HG02840 (cell line): ENCODE results near the gene IPO5.
A peak's percentile ranks its signal among the peaks of the same experiment; 100 is the strongest.
"Not testable (repeated sequence)": the region's sequence is repeated elsewhere in the genome, so short reads cannot be mapped to it uniquely, and the experiment has no call there.

Source experiments
- ATAC-seq: cut with Tn5 transposase; IDR thresholded peaks from one replicate; pipeline ENCODE4 v1.9.1; 2021; ENCODE audit warnings: mild to moderate bottlenecking, moderate library complexity, moderate number of reproducible peaks; ENCODE audit not compliant: unreplicated experiment, low FRiP score

Gene IPO5

GRCh38 chr13:97948041-97948440, 5.4 kb upstream of the IPO5 start:
- no peak for ATAC-seq

GRCh38 chr13:97949316-97949715, 4.2 kb upstream of the IPO5 start:
- ATAC-seq = not testable (repeated sequence)

- ATAC-seq = no peak
Measured at GRCh38 chr13:97951376-97951775, 2.1 kb upstream of the IPO5 start.

- ATAC-seq = not testable (repeated sequence)
Measured at GRCh38 chr13:97952831-97953230, 644 bp upstream of the IPO5 start.

GRCh38 chr13:97961340-97961739, 7.9 kb downstream of the IPO5 start:
- ATAC-seq = no peak

GRCh38 chr13:97962887-97963286, 9.4 kb downstream of the IPO5 start:
- no peak for ATAC-seq

- no peak for ATAC-seq
Measured at GRCh38 chr13:97967226-97967625, 13.8 kb downstream of the IPO5 start.

GRCh38 chr13:97967948-97968347, 14.5 kb downstream of the IPO5 start:
- no peak for ATAC-seq

- ATAC-seq = no peak
Measured at GRCh38 chr13:97971519-97971918, 18.0 kb downstream of the IPO5 start.

- ATAC-seq = no peak
Measured at GRCh38 chr13:97974773-97975172, 21.3 kb downstream of the IPO5 start.

GRCh38 chr13:97975280-97975847, 21.9 kb downstream of the IPO5 start:
- no peak for ATAC-seq

GRCh38 chr13:97975848-97976609, 22.6 kb downstream of the IPO5 start:
- peak; percentile 88 for ATAC-seq

- ATAC-seq = peak; percentile 49
Measured at GRCh38 chr13:97976610-97977521, 23.4 kb downstream of the IPO5 start.

GRCh38 chr13:97977982-97978381, 24.5 kb downstream of the IPO5 start:
- no peak for ATAC-seq

GRCh38 chr13:97978651-97979050, 25.2 kb downstream of the IPO5 start:
- ATAC-seq = no peak

- no peak for ATAC-seq
Measured at GRCh38 chr13:97979051-97979450, 25.6 kb downstream of the IPO5 start.

GRCh38 chr13:97979556-97979955, 26.1 kb downstream of the IPO5 start:
- ATAC-seq = no peak

GRCh38 chr13:97982286-97982685, 28.8 kb downstream of the IPO5 start:
- no peak for ATAC-seq

- no peak for ATAC-seq
Measured at GRCh38 chr13:97986835-97987234, 33.4 kb downstream of the IPO5 start.

- ATAC-seq = no peak
Measured at GRCh38 chr13:97999653-98000052, 46.2 kb downstream of the IPO5 start.

- no peak for ATAC-seq
Measured at GRCh38 chr13:98004107-98004506, 50.6 kb downstream of the IPO5 start.
